Esophagus squamous epithelium (tissue), 4 donors: ENCODE results near the gene GRAMD4.

Experiments used
- CTCF ChIP-seq, 6 experiments: fragments of 450-650 bp in 4 of 6; fragments of 200-600 bp in 2 of 6; sonication (generic) in 2 of 6; IDR thresholded peaks; one replicate each; pipeline ENCODE4 v1.5.1; 2016 to 2019; ENCODE audit warnings: antibody characterized with exemption in 6 of 6, mild to moderate bottlenecking in 4 of 6, moderate library complexity in 4 of 6
- POLR2A ChIP-seq, 4 donors: fragments of 450-650 bp; IDR thresholded peaks; one replicate each; pipeline ENCODE4 v1.6.1; 2017; ENCODE audit warnings: antibody characterized with exemption in 4 of 4, mild to moderate bottlenecking in 4 of 4, moderate library complexity in 3 of 4

GRCh38 chr22:46625843-46626349 is 5.7 kb downstream of the GRAMD4 start:
- TF ChIP-seq POLR2A (IDR thresholded peaks at IDR 0.05) (no peak), CTCF (IDR thresholded peaks at IDR 0.05) (no peak)
